Tibial nerve (tissue), 4 donors: ENCODE measurements around the gene ALPP.
"Not testable (repeated sequence)": the region's sequence is repeated elsewhere in the genome, so short reads cannot be mapped to it uniquely, and the experiment has no call there.

ENCODE experiments used
- EP300 ChIP-seq, 2 donors: sonication (generic); formaldehyde crosslinking; IDR thresholded peaks; one replicate each; pipeline ENCODE4 v1.6.1; 2017; ENCODE audit warnings: antibody characterized with exemption in 2 of 2, mild to moderate bottlenecking in 1 of 2
- TF ChIP-seq, protein P1 (sequence below), 5 experiments: fragments of 200-600 bp in 3 of 5; fragments of 450-650 bp in 2 of 5; sonication (generic) in 3 of 5; IDR thresholded peaks; one replicate each; pipeline ENCODE4 v1.5.1; 2016 to 2019; ENCODE audit warnings: antibody characterized with exemption in 5 of 5, mild to moderate bottlenecking in 3 of 5, moderate library complexity in 2 of 5

DNA sequence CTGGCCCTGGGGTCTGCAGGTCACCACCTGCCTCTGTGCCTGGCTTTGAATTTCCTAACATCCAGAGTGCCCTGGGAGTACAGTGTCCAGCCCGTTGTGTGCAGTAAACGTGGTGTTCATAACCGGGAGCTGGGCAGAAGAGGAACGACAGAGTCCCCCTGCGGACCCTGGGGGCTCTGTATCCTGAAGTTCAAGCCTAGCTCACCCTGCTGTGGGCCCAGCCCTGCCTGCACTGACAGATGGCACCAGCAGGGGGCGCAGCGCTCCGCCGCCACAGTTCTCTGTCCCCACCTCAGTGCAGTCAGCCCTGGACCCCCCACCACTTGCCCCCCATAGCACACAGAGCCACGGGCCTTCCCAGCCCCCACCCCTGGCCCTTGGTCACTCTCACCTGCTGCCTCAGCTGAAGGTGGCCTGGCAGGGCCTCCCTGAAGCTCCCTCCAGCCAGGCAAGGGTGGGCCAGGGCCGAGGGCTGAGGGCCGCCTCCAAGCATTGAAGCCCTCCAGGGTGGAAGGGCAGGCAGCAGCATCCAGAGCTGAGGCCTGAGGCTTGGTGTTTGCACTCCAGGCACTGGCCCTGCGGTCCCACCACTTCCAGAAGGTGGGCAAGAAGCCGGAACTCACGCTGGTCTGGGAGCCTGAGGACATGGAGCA, 43.2 kb upstream of the ALPP start:
- TF ChIP-seq, protein P1, sequence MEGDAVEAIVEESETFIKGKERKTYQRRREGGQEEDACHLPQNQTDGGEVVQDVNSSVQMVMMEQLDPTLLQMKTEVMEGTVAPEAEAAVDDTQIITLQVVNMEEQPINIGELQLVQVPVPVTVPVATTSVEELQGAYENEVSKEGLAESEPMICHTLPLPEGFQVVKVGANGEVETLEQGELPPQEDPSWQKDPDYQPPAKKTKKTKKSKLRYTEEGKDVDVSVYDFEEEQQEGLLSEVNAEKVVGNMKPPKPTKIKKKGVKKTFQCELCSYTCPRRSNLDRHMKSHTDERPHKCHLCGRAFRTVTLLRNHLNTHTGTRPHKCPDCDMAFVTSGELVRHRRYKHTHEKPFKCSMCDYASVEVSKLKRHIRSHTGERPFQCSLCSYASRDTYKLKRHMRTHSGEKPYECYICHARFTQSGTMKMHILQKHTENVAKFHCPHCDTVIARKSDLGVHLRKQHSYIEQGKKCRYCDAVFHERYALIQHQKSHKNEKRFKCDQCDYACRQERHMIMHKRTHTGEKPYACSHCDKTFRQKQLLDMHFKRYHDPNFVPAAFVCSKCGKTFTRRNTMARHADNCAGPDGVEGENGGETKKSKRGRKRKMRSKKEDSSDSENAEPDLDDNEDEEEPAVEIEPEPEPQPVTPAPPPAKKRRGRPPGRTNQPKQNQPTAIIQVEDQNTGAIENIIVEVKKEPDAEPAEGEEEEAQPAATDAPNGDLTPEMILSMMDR (IDR thresholded peaks at IDR 0.05): peak in 3 of 5 experiments; percentile 15 to 40 (median 24)
- TF ChIP-seq EP300 (IDR thresholded peaks at IDR 0.05): not testable (repeated sequence)
